HG02798 (cell line): ENCODE measurements around the gene XXYLT1.
"Not testable (repeated sequence)": the region's sequence is repeated elsewhere in the genome, so short reads cannot be mapped to it uniquely, and the experiment has no call there.

ENCODE experiments used
- ATAC-seq: cut with Tn5 transposase; IDR thresholded peaks from one replicate; pipeline ENCODE4 v1.9.1; 2021; ENCODE audit warnings: mild to moderate bottlenecking; ENCODE audit not compliant: unreplicated experiment, poor library complexity

The XXYLT1 gene

GRCh38 chr3:195270817-195271409 is at the start of gene XXYLT1:
Gene XXYLT1 (minus strand): TSS chr3:195271159. CDS start chr3:195271058, 101 bp downstream.
- ATAC-seq = peak; percentile 87

- no peak for ATAC-seq
Observed at GRCh38 chr3:195319060-195319459, 48.1 kb upstream of the XXYLT1 start.

GRCh38 chr3:195312714-195313113 is 41.8 kb upstream of the XXYLT1 start:
- no peak for ATAC-seq

DNA sequence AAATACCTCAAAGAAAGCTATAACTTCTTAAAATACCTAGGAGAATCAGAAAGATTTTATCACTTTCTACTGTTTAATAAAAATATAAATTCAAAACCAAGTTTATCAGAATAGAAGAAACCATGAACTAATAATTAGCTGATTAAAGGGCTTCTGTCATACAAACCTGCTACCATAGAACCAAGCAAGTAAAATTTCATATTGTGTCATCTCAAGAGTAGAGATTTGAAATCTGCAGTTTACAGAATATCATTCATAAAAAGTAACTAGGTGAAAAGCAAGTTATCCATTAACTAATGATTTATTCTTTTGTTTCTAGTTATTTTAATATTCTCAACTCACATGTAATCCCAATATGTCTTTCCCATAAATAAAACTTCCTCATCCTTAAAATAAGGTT is 36.8 kb upstream of the XXYLT1 start:
- no peak for ATAC-seq

DNA sequence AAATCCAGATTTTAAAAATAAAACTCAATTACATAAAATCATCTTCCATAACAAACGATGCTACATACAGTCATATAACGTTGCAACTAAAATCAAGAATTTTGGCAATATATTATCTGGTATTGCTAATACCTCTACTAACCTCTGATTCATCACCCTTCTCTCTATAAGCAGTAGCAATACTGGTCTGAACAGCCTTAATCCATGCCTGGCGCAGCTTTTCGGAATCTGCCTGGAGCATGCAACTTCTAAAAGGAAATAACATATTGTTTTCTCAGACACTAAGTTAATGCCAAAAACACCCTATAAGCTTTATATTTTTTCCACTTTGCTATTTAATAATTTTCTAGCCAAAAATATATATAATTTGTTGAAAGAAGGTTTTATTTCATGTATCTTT is 35.4 kb upstream of the XXYLT1 start:
- ATAC-seq = no peak

GRCh38 chr3:195302431-195302830 is 31.5 kb upstream of the XXYLT1 start:
- no peak for ATAC-seq

DNA sequence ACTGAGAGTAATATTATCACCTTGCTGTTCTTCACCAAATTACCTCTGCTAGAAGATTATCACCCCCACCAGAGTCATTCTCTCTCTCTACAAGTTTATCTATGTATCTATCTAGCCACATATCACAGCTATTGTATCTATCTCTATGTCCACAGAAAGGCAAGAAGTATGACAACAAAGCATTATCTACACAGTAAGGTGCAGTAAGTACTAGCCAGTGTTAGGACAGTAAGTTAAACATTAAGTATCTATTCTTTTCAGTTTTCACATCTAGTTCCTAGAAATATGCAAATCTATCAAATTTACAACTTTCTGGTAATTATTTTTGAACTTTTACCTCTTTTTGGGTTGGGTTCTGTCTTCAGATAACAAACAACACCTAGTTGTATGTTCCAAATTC is 26.5 kb upstream of the XXYLT1 start:
- peak; percentile 62 for ATAC-seq

GRCh38 chr3:195296662-195297061 is 25.7 kb upstream of the XXYLT1 start:
- no peak for ATAC-seq

DNA sequence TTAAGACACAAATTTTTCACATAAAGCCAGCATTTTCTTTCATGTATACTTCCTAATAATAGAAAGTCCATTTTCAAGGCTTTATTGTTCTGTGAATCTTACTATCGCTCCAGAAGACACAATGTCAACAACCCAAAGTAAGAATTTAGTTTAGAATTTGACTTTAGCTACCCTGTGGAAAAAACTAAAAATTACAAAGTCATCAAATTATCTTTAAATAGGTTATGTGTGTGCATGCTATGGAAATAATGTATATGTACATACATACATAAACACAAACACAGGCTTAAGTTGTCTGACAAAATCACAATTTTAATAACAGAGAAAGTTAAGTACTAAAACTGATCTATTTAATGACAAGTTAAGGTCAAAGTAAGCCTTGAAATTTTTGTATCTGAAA is 20.2 kb upstream of the XXYLT1 start:
- ATAC-seq = no peak

- not testable (repeated sequence) for ATAC-seq
Observed at GRCh38 chr3:195290643-195291042, 19.7 kb upstream of the XXYLT1 start.

- no peak for ATAC-seq
Observed at GRCh38 chr3:195286115-195286872, 15.3 kb upstream of the XXYLT1 start.

- no peak for ATAC-seq
Observed at GRCh38 chr3:195285372-195285771, 14.4 kb upstream of the XXYLT1 start.

DNA sequence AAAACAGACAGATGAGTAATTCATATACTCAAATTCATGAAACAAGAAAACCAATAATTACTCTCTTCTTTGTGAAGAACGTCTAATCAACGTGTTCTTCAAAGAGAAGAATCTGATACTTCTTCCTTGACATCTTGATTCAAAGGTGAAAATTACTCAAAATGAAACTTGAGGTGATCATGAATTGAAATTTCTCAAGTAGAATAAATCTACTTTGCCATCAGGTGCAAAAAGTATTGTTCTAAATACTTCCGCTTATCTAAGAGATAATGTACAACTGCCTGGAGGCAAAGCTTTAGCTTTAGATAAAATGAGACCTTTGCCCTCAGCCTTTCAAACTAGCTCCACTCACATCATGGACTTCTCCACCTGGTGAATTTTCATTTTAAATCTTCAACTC is 13.9 kb upstream of the XXYLT1 start:
- ATAC-seq = no peak

- no peak for ATAC-seq
Observed at GRCh38 chr3:195282961-195283360, 12.0 kb upstream of the XXYLT1 start.

DNA sequence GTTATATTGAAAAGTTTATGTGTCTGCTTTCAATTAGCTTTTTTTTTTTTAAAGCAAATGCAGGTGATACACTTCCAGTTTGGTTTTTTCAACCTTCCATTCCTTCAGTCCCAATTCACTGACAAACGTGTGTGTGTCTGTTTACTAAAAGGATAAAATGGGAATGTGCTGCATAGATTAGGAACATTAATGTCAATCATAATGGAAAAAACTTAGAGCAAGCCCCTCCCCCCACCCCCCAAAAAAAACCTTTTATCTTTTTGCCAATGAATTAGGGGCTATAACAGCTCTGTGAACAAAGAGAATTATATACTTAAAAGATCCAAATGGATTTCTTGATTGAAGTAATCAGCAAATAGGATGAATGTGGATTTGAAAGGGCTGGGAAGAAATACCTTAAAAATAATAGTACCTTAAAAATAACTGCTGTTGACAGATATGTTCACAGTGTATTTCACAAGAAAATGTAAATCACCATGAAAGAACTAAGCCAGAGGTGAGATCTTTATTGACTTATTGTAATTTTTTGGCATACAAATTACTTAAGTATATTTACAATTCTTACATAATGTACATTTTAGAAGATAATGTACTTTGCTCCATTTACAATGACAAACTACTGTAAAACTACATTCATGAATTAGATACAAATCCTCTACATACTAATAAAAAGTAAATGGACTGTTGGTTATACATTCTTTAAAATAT is 3.5 kb upstream of the XXYLT1 start:
- no peak for ATAC-seq

DNA sequence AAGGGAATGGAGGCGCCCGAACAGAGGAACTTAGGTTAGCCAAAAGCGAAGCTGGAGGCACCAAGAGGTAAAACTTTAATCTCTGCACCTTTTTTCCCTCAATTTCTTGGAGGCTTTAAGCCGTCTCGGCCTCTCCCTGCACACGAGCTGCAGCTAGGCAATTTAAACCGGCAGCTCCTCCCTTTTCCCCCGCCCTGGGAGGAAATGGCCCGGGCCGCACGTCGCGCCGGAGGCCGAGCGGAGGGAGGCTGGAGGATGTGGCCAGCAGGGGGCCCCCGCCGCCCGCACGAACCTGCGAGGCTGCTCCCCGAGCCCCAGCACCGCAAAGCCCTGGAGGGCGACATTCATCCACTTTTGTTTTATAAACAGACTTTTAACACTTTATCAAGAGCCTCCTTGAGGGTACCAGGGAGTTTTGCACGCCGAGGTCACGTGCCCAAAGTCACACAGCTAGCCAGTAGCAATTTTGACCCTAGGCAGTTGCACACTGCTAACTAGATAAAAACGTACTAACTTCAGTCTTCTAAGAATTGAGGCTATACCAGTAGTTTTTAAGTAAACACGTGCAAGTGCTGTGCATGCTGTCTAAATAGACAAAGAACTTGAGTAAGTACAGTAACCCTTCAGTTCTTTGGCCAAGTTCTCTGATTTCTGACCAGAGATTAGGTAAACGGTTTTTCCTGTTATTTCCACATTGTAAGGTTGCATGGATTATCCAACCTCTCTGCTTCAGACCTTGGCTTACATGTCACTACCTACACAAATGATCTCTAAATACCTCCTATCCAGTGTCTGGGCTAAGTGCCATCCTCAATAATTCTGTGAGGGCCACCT is 668 bp upstream of the XXYLT1 start:
- ATAC-seq = peak; percentile 76

DNA sequence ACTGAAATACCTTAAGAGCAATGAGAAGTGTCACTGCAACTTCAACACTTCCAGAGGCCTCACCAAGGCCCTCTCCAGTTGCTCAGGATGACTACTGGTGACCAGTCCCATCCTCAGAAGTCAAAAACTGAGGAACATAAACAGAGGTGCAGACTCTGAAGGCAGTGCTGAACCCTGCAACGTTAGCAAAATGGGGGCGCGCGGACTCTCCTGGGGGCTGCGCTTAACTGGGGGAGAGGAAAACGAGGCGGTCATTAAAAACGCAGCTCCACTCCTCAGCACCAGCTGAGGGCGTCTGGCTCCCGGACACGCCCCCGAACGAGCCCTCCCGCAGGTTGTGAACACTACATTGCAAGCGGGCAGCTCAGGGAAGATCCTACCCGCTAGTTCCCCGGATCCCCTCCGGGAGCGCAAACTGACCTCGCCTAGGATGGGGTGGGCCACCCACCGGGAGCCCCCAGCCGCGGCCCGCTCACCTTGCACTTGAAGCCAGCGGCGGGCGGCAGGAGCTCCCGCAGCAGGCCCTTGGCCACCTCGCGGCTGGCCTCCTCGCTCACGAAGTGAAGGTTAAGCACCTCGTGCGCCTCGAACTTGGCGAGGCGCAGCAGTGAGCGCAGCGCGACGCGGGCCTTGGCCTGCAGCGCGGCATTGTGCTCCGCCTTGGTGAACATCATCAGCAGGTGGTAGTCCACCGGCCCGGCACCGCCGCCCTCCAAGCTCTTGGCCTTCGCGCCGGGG is 711 bp downstream of the XXYLT1 start:
- peak; percentile 1 for ATAC-seq

GRCh38 chr3:195269375-195270078 is 1.4 kb downstream of the XXYLT1 start:
- ATAC-seq = no peak

- ATAC-seq = no peak
Observed at GRCh38 chr3:195268576-195269309, 2.2 kb downstream of the XXYLT1 start.
